Gastroesophageal sphincter (tissue), 3 donors: ENCODE results near the gene FOXRED2.

Experiments used
- EP300 ChIP-seq: sonication (generic); formaldehyde crosslinking; IDR thresholded peaks from one replicate; pipeline ENCODE4 v1.6.1; 2017; ENCODE audit warnings: antibody characterized with exemption, mild to moderate bottlenecking
- POLR2A ChIP-seq, 2 donors: fragments of 450-650 bp; IDR thresholded peaks; one replicate each; pipeline ENCODE4 v1.6.1; 2017; ENCODE audit warnings: antibody characterized with exemption in 2 of 2, mild to moderate bottlenecking in 2 of 2, moderate library complexity in 1 of 2
- POLR2AphosphoS5 ChIP-seq: sonication (generic); formaldehyde crosslinking; IDR thresholded peaks from one replicate; pipeline ENCODE4 v1.6.1; 2017; ENCODE audit warnings: antibody characterized with exemption
- TF ChIP-seq, protein P1 (sequence below), 4 experiments: fragments of 200-600 bp in 2 of 4; fragments of 450-650 bp in 2 of 4; sonication (generic) in 1 of 4; IDR thresholded peaks; one replicate each; pipeline ENCODE4 v1.5.1; 2017 to 2019; ENCODE audit warnings: antibody characterized with exemption in 4 of 4, mild to moderate bottlenecking in 2 of 4, moderate library complexity in 2 of 4

- TF ChIP-seq, protein P1, sequence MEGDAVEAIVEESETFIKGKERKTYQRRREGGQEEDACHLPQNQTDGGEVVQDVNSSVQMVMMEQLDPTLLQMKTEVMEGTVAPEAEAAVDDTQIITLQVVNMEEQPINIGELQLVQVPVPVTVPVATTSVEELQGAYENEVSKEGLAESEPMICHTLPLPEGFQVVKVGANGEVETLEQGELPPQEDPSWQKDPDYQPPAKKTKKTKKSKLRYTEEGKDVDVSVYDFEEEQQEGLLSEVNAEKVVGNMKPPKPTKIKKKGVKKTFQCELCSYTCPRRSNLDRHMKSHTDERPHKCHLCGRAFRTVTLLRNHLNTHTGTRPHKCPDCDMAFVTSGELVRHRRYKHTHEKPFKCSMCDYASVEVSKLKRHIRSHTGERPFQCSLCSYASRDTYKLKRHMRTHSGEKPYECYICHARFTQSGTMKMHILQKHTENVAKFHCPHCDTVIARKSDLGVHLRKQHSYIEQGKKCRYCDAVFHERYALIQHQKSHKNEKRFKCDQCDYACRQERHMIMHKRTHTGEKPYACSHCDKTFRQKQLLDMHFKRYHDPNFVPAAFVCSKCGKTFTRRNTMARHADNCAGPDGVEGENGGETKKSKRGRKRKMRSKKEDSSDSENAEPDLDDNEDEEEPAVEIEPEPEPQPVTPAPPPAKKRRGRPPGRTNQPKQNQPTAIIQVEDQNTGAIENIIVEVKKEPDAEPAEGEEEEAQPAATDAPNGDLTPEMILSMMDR (IDR thresholded peaks at IDR 0.05): no peak
- TF ChIP-seq POLR2AphosphoS5 (no peak), POLR2A (IDR thresholded peaks at IDR 0.05) (no peak), EP300 (no peak)
Measured at GRCh38 chr22:36440429-36441002, 66.3 kb downstream of the FOXRED2 start.
